Pancreas (tissue), 10 donors: ENCODE measurements around the gene DNAJC1. TPM values are rescaled to one million over a fixed set of nuclear protein-coding genes. Genes with fewer than 3 reads are reported as not detected.
"Not testable (repeated sequence)": the region's sequence is repeated elsewhere in the genome, so short reads cannot be mapped to it uniquely, and the experiment has no call there.

ENCODE experiments used
- ATAC-seq, 4 donors: fragments of 200-7000 bp; cut with Tn5 transposase; one replicate each; pipeline versions ENCODE4 v1.8.0 to v1.9.1; 2020; ENCODE audit warnings: mild to moderate bottlenecking in 4 of 4, moderate library complexity in 4 of 4
- DNase-seq, 6 donors: peaks; one replicate each; pipeline ENCODE4 v3.0.0-alpha.2; 2020
- FAIRE-seq: peaks from 2 replicates; lab custom pipeline; 2012; peaks lifted over from hg19 to GRCh38; lab: Jason Lieb, UNC
- H3K27ac ChIP-seq, 4 donors: fragments of 200-600 bp; sonication (generic); 1 replicate in 3 of 4; 2 replicates in 1 of 4; pipeline versions ENCODE4 v1.5.0 to v1.8.0; 2020
- H3K27me3 ChIP-seq, 4 donors: fragments of 200-600 bp; one replicate each; pipeline ENCODE4 v1.8.0; 2021
- H3K36me3 ChIP-seq, 3 donors: fragments of 200-600 bp; sonication (generic) in 1 of 3; one replicate each; pipeline versions ENCODE4 v1.5.0 to v1.8.0; 2020 to 2021
- H3K4me1 ChIP-seq, 3 donors: fragments of 200-600 bp; one replicate each; pipeline ENCODE4 v1.8.0; 2021
- H3K4me3 ChIP-seq, 4 donors: fragments of 200-600 bp; sonication (generic) in 2 of 4; one replicate each; pipeline versions ENCODE4 v1.5.0 to v1.8.0; 2020 to 2021
- H3K9me3 ChIP-seq, 4 donors: fragments of 200-600 bp; one replicate each; pipeline ENCODE4 v1.8.0; 2021
- WGBS, 2 donors: extraction: QIAGEN DNeasy Blood & Tissue Kit; methylation state at CpG; one replicate each; pipeline ENCODE4 v1.1.7; 2013; 5-methylcytosine and 5-hydroxymethylcytosine counted together
- intact Hi-C, 3 donors: fragments of 100-400 bp; cut with DNase I; formaldehyde crosslinking; loops; one replicate each; pipeline versions ENCODE4 v1.11.1 to v1.14.2; 2022
- polyA plus RNA-seq, 2 donors: library from polyadenylated mRNA; stranded (reverse); fragments of 200-250 nt; gene quantifications; one replicate each; pipeline ENCODE4 v1.2.3, GENCODE V29; 2013
- total RNA-seq, 6 donors: library from RNA; stranded (reverse); fragmentation: NEBNext Ultra II Directional in 4 of 6; extraction: Animal tissue kit (Norgen Biotek cat#: 25700) in 4 of 6; gene quantifications; one replicate each; pipeline versions ENCODE4 v1.2.1 to v1.2.4, GENCODE V29; 2021 to 2023
- TF ChIP-seq, protein P1 (sequence below), 4 donors: fragments of 200-600 bp; sonication (generic) in 3 of 4; IDR thresholded peaks; one replicate each; pipeline versions ENCODE4 v1.5.0 to v1.8.0; 2021; ENCODE audit warnings: antibody characterized with exemption in 4 of 4
- donor health status: healthy with polysubstance abuse.
- donor health status: DM: no; HTN: no; CAD: no; lungs with moderate emphysema.
- donor health status: DM: no; HTN: no; CAD: no.
- donor health status: control.
- donor health status: control.
- donor health status: Bipolar disorder and iron deficiency.
- donor health status: DM: yes; HTN: yes; CAD: no.
- donor health status: DM: no; HTN: no; CAD: no.
- donor health status: DM: no; HTN: no; CAD: no.
- donor health status: DM: yes; HTN: yes; CAD: no.

DNAJC1 gene
- total and polyA plus RNA-seq, 8 donors, result 16.7 to 30.7 (median 22.7) TPM

DNA sequence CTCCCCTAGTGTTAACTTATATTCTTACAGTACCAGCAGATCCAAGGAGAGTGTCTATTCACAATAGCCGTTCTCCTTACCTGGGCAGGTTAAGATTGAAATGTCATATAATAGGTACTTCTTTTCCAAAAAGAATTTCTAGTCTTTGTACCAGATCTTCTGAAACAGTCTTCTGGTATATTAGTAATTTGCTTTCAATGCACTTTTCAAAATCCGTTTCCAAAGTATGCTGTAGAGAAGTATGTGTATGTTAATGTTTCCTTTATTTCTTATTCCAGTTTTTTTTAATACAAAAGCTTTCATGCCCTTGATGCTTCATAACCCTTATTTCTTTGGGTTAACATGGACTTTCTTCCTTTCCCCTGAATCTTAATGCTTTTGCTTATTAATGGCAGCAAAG lies 281.3 kb downstream of the DNAJC1 start:
- FAIRE-seq, result no peak
- Histone ChIP-seq H3K27me3 (no peaks in the 10 kb centered on the region), H3K27ac (no peak overlapping the region), H3K4me1 (peaks cover 8 to 13% (median 12%) of the 10 kb centered on the region in 3 donors), H3K4me3 (no peak overlapping the region), H3K9me3 (no peaks in the 10 kb centered on the region), H3K36me3 (no peaks in the 10 kb centered on the region)
- 97 to 98% methylated on average over 2 of the region's 2 CpGs for WGBS, 2 donors
- ATAC-seq, result no peak
- TF ChIP-seq, protein P1, sequence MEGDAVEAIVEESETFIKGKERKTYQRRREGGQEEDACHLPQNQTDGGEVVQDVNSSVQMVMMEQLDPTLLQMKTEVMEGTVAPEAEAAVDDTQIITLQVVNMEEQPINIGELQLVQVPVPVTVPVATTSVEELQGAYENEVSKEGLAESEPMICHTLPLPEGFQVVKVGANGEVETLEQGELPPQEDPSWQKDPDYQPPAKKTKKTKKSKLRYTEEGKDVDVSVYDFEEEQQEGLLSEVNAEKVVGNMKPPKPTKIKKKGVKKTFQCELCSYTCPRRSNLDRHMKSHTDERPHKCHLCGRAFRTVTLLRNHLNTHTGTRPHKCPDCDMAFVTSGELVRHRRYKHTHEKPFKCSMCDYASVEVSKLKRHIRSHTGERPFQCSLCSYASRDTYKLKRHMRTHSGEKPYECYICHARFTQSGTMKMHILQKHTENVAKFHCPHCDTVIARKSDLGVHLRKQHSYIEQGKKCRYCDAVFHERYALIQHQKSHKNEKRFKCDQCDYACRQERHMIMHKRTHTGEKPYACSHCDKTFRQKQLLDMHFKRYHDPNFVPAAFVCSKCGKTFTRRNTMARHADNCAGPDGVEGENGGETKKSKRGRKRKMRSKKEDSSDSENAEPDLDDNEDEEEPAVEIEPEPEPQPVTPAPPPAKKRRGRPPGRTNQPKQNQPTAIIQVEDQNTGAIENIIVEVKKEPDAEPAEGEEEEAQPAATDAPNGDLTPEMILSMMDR (IDR thresholded peaks at IDR 0.05), result no peak
- intact Hi-C loops, result no loop called here
- DNase-seq, result no peak

DNA sequence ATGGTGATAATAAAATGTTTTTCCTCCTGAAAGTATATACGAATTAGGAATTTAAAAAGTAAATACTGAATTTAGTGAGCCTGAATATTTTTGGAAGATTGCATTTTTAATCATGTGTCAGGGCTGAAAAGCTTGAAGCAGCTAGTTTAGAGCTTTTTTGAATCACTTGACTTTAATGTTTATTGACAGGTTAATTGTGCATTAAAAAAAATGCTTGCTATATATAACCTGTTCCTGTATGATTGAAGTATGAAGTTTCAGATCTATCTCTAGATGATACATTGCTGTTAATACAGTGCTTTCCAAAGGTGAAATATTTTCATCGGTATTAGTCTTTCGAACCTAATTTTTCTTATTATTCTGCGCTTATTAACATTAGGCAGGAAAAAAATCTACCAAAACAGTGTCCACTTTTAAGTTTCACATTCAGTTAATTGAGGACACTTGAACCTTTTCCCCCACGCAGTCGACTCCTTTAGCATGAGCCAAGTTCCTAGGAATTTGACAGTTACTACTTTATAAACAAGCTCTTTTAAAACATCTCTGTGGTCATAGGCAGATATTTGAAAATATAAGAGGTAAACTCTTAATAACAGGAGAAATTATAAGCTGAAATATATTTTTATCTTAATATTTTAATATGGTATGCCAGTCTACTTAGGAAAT lies 282.4 kb downstream of the DNAJC1 start:
- DNase-seq, result no peak
- Histone ChIP-seq H3K4me1 (peaks cover 8 to 13% (median 11%) of the 10 kb centered on the region in 3 donors), H3K9me3 (no peaks in the 10 kb centered on the region), H3K27ac (no peak overlapping the region), H3K4me3 (no peak overlapping the region), H3K36me3 (no peaks in the 10 kb centered on the region), H3K27me3 (no peaks in the 10 kb centered on the region)
- TF ChIP-seq, protein P1 (IDR thresholded peaks at IDR 0.05), result no peak
- ATAC-seq, result no peak
- no peak for FAIRE-seq
- intact Hi-C loops, result no loop called here
- 78% methylated on average over 6 of the region's 6 CpGs for WGBS, 2 donors

DNA sequence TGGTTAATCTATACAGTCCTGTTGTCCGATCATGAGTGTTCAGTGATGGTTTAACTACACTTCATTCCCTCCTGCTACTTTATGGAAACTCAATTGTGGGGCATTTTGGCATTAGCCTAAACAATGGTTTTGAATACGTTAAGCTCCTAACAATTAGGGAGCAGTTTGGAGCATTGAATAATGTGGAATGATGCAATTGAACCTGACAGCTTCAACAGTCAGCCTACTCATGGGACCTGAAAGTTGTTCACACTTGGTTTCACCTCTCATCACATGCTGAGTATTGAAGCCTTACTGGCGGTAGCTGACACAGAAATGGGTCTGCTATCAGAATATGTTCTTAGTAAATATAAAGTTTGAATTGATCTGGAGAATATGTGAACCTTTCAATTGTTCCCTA lies 283.4 kb downstream of the DNAJC1 start:
- ATAC-seq (no peak), FAIRE-seq (no peak), DNase-seq (no peak)
- WGBS, 2 donors, result 76 to 80% methylated on average over 3 of the region's 3 CpGs
- no peaks in the 10 kb centered on the region for H3K27me3 ChIP-seq
- peaks cover 8 to 10% (median 8%) of the 10 kb centered on the region in 3 donors for H3K4me1 ChIP-seq
- no peak overlapping the region for H3K4me3 ChIP-seq
- intact Hi-C loops, result no loop called here
- TF ChIP-seq, protein P1 (IDR thresholded peaks at IDR 0.05), result no peak
- H3K36me3 ChIP-seq, result no peaks in the 10 kb centered on the region
- H3K9me3 ChIP-seq, result no peaks in the 10 kb centered on the region
- no peak overlapping the region for H3K27ac ChIP-seq

DNA sequence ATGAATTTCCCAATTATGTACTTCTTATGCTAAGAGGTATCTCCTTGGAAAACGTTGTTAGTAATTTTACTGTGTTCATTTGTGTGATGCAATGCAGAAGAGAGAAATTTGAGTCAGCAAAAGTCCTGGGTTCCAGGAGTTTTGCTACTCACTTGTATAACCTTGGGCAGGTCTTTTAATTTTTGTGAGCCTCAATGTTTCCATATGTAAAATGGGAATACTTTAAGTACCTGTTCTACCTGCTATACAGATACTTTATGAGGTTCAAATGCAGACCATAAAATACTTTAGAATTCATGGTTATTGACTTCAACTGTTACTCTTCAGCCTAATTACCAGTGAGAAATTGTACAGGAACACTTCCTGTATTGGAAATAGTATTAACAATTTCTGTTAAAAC lies 284.0 kb downstream of the DNAJC1 start:
- no peak overlapping the region for H3K4me3 ChIP-seq
- DNase-seq (no peak), ATAC-seq (no peak), FAIRE-seq (no peak)
- H3K36me3 ChIP-seq, result no peaks in the 10 kb centered on the region
- WGBS, 2 donors, result 51 to 77% methylated on average over 1 of the region's 1 CpG
- intact Hi-C loops, result no loop called here
- no peak overlapping the region for H3K27ac ChIP-seq
- H3K4me1 ChIP-seq, result peaks cover 4 to 8% (median 6%) of the 10 kb centered on the region in 3 donors
- TF ChIP-seq, protein P1 (IDR thresholded peaks at IDR 0.05), result no peak
- H3K27me3 ChIP-seq, result no peaks in the 10 kb centered on the region
- H3K9me3 ChIP-seq, result no peaks in the 10 kb centered on the region

DNA sequence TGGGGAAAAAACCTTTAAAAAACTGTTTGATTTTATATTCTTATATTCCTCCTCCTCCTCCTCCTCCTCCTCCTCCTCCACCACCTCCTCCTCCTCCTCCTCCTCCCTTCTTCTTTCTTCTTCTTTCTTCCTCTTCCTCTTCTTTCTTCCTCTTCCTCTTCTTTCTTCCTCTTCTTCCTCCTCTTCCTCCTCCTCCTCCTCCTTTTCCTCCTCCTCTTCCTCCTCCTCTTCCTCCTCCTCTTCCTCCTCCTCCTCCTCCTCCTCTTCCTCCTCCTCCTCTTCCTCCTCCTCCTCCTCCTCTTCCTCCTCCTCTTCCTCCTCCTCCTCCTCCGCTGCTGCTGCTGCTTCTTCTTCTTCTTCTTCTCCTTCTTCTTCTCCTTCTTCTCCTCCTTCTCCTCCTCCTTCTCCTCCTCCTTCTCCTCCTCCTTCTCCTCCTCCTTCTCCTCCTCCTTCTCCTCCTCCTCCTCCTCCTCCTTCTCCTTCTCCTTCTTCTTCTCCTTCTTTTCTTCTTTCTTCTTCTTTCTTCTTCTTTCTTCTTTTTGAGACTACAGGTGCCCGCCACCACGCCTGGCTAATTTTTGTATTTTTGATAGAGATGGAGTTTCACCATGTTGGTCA lies 286.0 kb downstream of the DNAJC1 start:
- H3K27ac ChIP-seq, H3K36me3 ChIP-seq, DNase-seq, H3K27me3 ChIP-seq, intact Hi-C loops, H3K9me3 ChIP-seq, H3K4me3 ChIP-seq, FAIRE-seq, H3K4me1 ChIP-seq, ATAC-seq: not testable (repeated sequence)
- WGBS, 2 donors, result 93 to 94% methylated on average over 3 of the region's 3 CpGs
